ENCODE data around the gene MEF2D.

MEF2D gene

GRCh38 chr1:156421062-156421938 lies 79.3 kb downstream of the MEF2D start:
- H3K4me3 ChIP-seq (ENCODE audit: control insufficient read depth, low read depth, low read length): no peak overlapping the region
- no peak for TF ChIP-seq CTCF (IDR thresholded peaks at IDR 0.05; ENCODE audit: control insufficient read depth, insufficient read depth, low read depth, low read length, missing control alignments)
- DNase-seq (ENCODE audit: low read depth): peak; percentile 1

DNA sequence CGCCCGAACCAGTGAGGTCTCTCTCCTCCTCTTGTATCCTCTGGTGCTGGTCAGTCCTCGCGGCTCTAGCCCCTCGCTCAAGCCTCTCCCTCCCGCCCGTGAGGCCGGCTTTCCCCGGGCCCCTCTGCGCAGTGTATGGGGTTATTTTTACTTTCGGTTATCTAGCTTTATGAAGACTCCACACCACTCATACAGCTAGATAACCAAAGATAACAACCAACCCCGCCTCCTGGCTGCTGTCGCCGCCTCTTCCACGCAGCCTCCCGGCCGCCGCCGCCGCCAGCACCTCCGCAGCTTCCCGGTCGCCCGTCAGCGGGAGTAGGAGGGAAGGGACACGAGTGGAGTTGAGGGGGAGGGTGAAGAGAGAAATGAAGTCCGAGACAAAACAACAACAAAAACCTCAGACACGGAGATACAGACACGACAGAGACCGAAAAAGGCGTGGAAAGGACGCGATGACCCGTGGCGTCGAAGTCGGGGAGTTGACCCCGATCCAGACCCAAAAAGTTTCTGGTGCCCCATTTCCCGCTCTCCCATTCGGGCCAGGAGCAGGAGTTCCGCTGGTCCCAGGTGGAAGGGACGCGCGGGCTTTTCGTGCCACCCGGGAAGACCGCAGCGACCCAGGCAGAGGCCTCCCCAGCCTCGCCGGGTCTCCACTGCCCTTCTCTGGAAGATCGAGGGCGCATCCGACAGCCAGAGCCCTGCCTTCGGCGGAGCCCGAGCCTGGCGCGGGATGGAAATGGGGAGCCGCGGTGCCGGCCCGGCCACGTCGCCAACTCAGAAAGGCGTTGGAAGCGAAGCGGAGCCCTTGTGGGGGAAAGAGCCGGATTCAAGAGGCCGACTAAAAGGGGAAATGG lies 80.1 kb downstream of the MEF2D start:
- H3K4me3 ChIP-seq (ENCODE audit: control insufficient read depth, low read depth, low read length): no peak overlapping the region
- no peak for DNase-seq (ENCODE audit: low read depth)
- no peak for TF ChIP-seq CTCF (IDR thresholded peaks at IDR 0.05; ENCODE audit: control insufficient read depth, insufficient read depth, low read depth, low read length, missing control alignments)

DNA sequence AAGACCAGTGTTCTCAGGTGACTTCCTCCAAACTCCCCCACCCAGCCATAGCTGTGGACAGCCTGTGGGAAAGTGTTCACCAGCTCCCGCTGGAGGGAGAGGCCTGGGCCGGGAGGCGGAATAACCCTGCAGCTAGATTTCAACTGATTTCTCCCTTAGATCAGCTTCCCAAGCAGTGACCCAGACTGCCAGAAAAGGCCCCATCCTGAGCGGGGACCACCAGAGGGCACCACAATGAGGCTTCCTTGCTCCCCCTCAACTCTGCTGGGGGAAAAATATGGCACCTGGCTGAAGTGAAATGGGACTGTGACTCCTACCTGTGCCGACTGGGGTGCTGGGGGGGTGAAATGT lies 80.7 kb downstream of the MEF2D start:
- no peak for TF ChIP-seq CTCF (IDR thresholded peaks at IDR 0.05; ENCODE audit: control insufficient read depth, insufficient read depth, low read depth, low read length, missing control alignments)
- H3K4me3 ChIP-seq (ENCODE audit: control insufficient read depth, low read depth, low read length): no peak overlapping the region
- no peak for DNase-seq (ENCODE audit: low read depth)

GRCh38 chr1:156418416-156419070 lies 82.0 kb downstream of the MEF2D start:
- DNase-seq (ENCODE audit: low read depth): no peak
- TF ChIP-seq CTCF (IDR thresholded peaks at IDR 0.05; ENCODE audit: control insufficient read depth, insufficient read depth, low read depth, low read length, missing control alignments): no peak

GRCh38 chr1:156417401-156418020 lies 83.1 kb downstream of the MEF2D start:
- no peak for DNase-seq (ENCODE audit: low read depth)
- no peak overlapping the region for H3K4me3 ChIP-seq (ENCODE audit: control insufficient read depth, low read depth, low read length)
- TF ChIP-seq CTCF (IDR thresholded peaks at IDR 0.05; ENCODE audit: control insufficient read depth, insufficient read depth, low read depth, low read length, missing control alignments): no peak

More at GRCh38 chr1:156418416-156419070, 82.0 kb downstream of the MEF2D start:
- no peak overlapping the region for H3K4me3 ChIP-seq (ENCODE audit: control insufficient read depth, low read depth, low read length)

DNA sequence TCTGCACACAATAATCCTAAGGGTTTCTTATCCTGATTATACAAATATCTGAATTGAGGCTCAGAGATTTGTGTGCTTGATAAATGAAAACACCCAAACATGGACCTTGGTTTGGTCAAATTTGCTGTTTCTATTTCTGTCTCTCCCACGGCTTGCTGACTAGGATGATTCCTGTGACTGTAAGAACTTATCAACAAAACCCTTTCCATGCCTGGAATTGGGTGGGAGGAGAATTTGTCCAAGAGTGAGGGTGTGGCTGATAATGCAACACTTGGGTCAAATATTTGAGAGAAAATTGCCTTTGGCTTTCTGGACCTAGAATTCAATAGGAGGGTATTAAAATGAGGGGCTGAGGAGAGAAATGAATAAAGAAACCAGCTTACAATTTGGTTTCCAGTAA lies 83.6 kb downstream of the MEF2D start:
- no peak for TF ChIP-seq CTCF (IDR thresholded peaks at IDR 0.05; ENCODE audit: control insufficient read depth, insufficient read depth, low read depth, low read length, missing control alignments)
- no peak overlapping the region for H3K4me3 ChIP-seq (ENCODE audit: control insufficient read depth, low read depth, low read length)
- DNase-seq (ENCODE audit: low read depth): no peak
